Esophagus muscularis mucosa (tissue), 4 donors: ENCODE data around the gene GRK2. TPM values are rescaled to one million over a fixed set of nuclear protein-coding genes. Genes with fewer than 3 reads are reported as not detected.

Experiments
- DNase-seq: peaks from one replicate; pipeline ENCODE4 v3.0.0-alpha.2; 2017; ENCODE audit errors: extremely low spot score
- H3K27ac ChIP-seq, 4 donors: fragments of 200-600 bp; sonication (generic); replicated peaks in 1 of 4; 1 replicate in 3 of 4; 2 replicates in 1 of 4; pipeline ENCODE4 v1.5.1; 2016 to 2019; ENCODE audit warnings: mild to moderate bottlenecking in 1 of 4
- H3K27me3 ChIP-seq, 4 donors: fragments of 200-600 bp; sonication (generic); one replicate each; pipeline versions ENCODE4 v1.5.1 to v1.6.0; 2016 to 2019
- H3K36me3 ChIP-seq, 4 donors: fragments of 200-600 bp; sonication (generic); one replicate each; pipeline ENCODE4 v1.5.1; 2016 to 2019
- H3K4me1 ChIP-seq, 4 donors: fragments of 200-600 bp; sonication (generic); one replicate each; pipeline ENCODE4 v1.5.1; 2016 to 2019
- H3K4me3 ChIP-seq, 4 donors: fragments of 200-600 bp; sonication (generic); 1 replicate in 2 of 4; 2 replicates in 2 of 4; pipeline ENCODE4 v1.5.1; 2016 to 2019; ENCODE audit warnings: mild to moderate bottlenecking in 4 of 4, moderate library complexity in 1 of 4
- H3K9me3 ChIP-seq, 4 donors: fragments of 200-600 bp; sonication (generic); 1 replicate in 3 of 4; 2 replicates in 1 of 4; pipeline ENCODE4 v1.5.1; 2016 to 2019
- EP300 ChIP-seq: sonication (generic); formaldehyde crosslinking; IDR thresholded peaks from one replicate; pipeline ENCODE4 v1.6.1; 2017; ENCODE audit warnings: antibody characterized with exemption
- POLR2A ChIP-seq: fragments of 450-650 bp; IDR thresholded peaks from one replicate; pipeline ENCODE4 v1.6.1; 2017; ENCODE audit warnings: antibody characterized with exemption, moderate library complexity, mild to moderate bottlenecking, low read depth
- POLR2AphosphoS5 ChIP-seq, 2 donors: sonication (generic); formaldehyde crosslinking; IDR thresholded peaks; one replicate each; pipeline ENCODE4 v1.6.1; 2017; ENCODE audit warnings: antibody characterized with exemption in 2 of 2
- WGBS: methylation state at CpG from one replicate; pipeline ENCODE4 v1.1.5; 2018; 5-methylcytosine and 5-hydroxymethylcytosine counted together
- intact Hi-C: fragments of 100-400 bp; cut with DNase I; formaldehyde crosslinking; loops from one replicate; pipeline ENCODE4 v1.15.1; 2023
- total RNA-seq, 4 donors: library from RNA; depleted of rRNA; stranded (reverse); fragments of >200 nt; gene quantifications; one replicate each; pipeline versions ENCODE4 v1.1.0 to v1.2.1, GENCODE V29; 2016
- TF ChIP-seq, protein P1 (sequence below), 3 experiments: fragments of 200-600 bp in 2 of 3; fragments of 450-650 bp in 1 of 3; sonication (generic) in 2 of 3; IDR thresholded peaks; one replicate each; pipeline ENCODE4 v1.5.1; 2017 to 2019; ENCODE audit warnings: antibody characterized with exemption in 3 of 3, mild to moderate bottlenecking in 2 of 3, moderate library complexity in 1 of 3

The GRK2 gene
- total RNA-seq, 4 donors from 2014 or later: 46.9 to 68.8 (median 59.5) TPM

- Histone ChIP-seq H3K4me1 (peaks cover 67 to 83% (median 72%) of the 10 kb centered on the region in 4 donors), H3K27me3 (no peaks in the 10 kb centered on the region), H3K27ac (peak overlapping the region; percentile 87 to 89 (median 88)), H3K36me3 (peaks cover 0 to 13% (median 6%) of the 10 kb centered on the region in 4 donors), H3K9me3 (no peaks in the 10 kb centered on the region), H3K4me3 (peak overlapping the region; percentile 78 to 99 (median 98))
- TF ChIP-seq POLR2A: no peak
- TF ChIP-seq, protein P1, sequence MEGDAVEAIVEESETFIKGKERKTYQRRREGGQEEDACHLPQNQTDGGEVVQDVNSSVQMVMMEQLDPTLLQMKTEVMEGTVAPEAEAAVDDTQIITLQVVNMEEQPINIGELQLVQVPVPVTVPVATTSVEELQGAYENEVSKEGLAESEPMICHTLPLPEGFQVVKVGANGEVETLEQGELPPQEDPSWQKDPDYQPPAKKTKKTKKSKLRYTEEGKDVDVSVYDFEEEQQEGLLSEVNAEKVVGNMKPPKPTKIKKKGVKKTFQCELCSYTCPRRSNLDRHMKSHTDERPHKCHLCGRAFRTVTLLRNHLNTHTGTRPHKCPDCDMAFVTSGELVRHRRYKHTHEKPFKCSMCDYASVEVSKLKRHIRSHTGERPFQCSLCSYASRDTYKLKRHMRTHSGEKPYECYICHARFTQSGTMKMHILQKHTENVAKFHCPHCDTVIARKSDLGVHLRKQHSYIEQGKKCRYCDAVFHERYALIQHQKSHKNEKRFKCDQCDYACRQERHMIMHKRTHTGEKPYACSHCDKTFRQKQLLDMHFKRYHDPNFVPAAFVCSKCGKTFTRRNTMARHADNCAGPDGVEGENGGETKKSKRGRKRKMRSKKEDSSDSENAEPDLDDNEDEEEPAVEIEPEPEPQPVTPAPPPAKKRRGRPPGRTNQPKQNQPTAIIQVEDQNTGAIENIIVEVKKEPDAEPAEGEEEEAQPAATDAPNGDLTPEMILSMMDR (IDR thresholded peaks at IDR 0.05): no peak
- TF ChIP-seq EP300: no peak
- TF ChIP-seq POLR2AphosphoS5 (IDR thresholded peaks at IDR 0.05): no peak
- 64% methylated on average over 15 of the region's 21 CpGs for WGBS
- intact Hi-C loops: no loop called here
- DNase-seq: no peak
Measured at GRCh38 chr11:67268081-67268961, 2.0 kb downstream of the GRK2 start.

GRCh38 chr11:67268962-67269268 is 2.6 kb downstream of the GRK2 start:
- TF ChIP-seq EP300 (no peak), POLR2A (no peak), POLR2AphosphoS5 (IDR thresholded peaks at IDR 0.05) (no peak)
- TF ChIP-seq, protein P1 (IDR thresholded peaks at IDR 0.05): no peak
- intact Hi-C loops: no loop called here
- DNase-seq: no peak
- Histone ChIP-seq H3K4me1 (peaks cover 73 to 83% (median 76%) of the 10 kb centered on the region in 4 donors), H3K9me3 (no peaks in the 10 kb centered on the region), H3K4me3 (peak overlapping the region; percentile 36 to 99 (median 88)), H3K27ac (peak overlapping the region; percentile 73 to 89 (median 87)), H3K36me3 (peaks cover 0 to 13% (median 6%) of the 10 kb centered on the region in 4 donors), H3K27me3 (no peaks in the 10 kb centered on the region)
- WGBS: 89% methylated on average over 13 of the region's 13 CpGs

- Histone ChIP-seq H3K4me3 (peak overlapping the region; percentile 36 to 99 (median 88)), H3K36me3 (peaks cover 0 to 13% (median 6%) of the 10 kb centered on the region in 4 donors), H3K9me3 (no peaks in the 10 kb centered on the region), H3K27ac (peak overlapping the region; percentile 73 to 89 (median 87)), H3K4me1 (peaks cover 80 to 89% (median 83%) of the 10 kb centered on the region in 4 donors), H3K27me3 (no peaks in the 10 kb centered on the region)
- DNase-seq: no peak
- intact Hi-C loops: no loop called here
- TF ChIP-seq, protein P1 (IDR thresholded peaks at IDR 0.05): no peak
- TF ChIP-seq POLR2A: no peak
- TF ChIP-seq EP300: no peak
- TF ChIP-seq POLR2AphosphoS5 (IDR thresholded peaks at IDR 0.05): no peak
- WGBS: 32% methylated on average over 10 of the region's 15 CpGs
Measured at GRCh38 chr11:67269401-67270255, 3.4 kb downstream of the GRK2 start.

GRCh38 chr11:67270256-67271204 is 4.3 kb downstream of the GRK2 start:
- H3K4me1 ChIP-seq: peaks cover 89 to 96% (median 92%) of the 10 kb centered on the region in 4 donors
- WGBS: 28% methylated on average over 21 of the region's 28 CpGs
- intact Hi-C loops: no loop called here

More at GRCh38 chr11:67270256-67271204, 4.3 kb downstream of the GRK2 start:
- H3K27me3 ChIP-seq: no peaks in the 10 kb centered on the region
- TF ChIP-seq POLR2A (no peak), EP300 (no peak), POLR2AphosphoS5 (IDR thresholded peaks at IDR 0.05) (no peak)
- TF ChIP-seq, protein P1 (IDR thresholded peaks at IDR 0.05): no peak
- H3K9me3 ChIP-seq: no peaks in the 10 kb centered on the region
- peak overlapping the region; percentile 36 to 99 (median 88) for H3K4me3 ChIP-seq
- peaks cover 0 to 13% (median 6%) of the 10 kb centered on the region in 4 donors for H3K36me3 ChIP-seq
- no peak for DNase-seq
- peak overlapping the region; percentile 73 to 89 (median 87) for H3K27ac ChIP-seq
